ENCODE measurements around the gene POPDC2. TPM values are rescaled to one million over a fixed set of nuclear protein-coding genes. Genes with fewer than 3 reads are reported as not detected.
A peak's percentile ranks its signal among the peaks of the same experiment; 100 is the strongest.

Gene POPDC2
- polyA plus RNA-seq, 1 of the 3 experiments (the other 2 are of a cell fraction), result 19.9 TPM

DNA sequence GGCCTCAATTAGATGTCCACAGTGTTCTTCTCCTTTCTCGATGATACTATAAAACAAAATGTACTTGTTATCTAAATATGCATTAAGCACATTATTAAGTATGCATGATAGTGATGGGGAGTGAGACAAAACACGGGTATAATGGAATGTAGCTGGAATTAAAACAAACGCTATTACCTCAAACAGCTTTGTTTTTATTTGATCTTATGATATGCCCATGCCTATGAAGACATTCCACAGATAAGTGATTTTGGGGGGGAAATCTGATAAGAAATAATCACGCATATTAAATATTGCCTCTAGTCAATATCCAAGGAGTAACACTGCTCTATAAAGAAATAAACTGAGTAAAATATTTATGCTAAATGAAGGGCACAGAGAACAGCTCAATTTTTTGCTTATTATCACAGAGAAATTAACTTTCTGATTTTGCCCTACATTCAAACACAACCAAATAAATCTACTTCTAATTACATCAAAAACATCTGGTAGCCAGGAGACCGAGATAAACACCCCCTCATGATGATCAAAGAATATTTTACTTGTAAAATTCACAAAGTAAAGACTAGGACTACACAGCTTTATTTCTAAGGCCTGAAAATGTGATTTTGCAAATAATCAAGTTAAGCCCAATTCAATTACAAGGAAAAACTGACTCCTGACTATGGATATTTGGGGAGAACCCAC, 14.9 kb upstream of the POPDC2 start:
- Histone ChIP-seq H3K4me2 (peak overlapping the region; percentile 9; the same call in 1 of the 2 replicates), H3K27me3 (ENCODE audit: insufficient read depth) (no peaks in the 10 kb centered on the region), H3K9ac (no peak overlapping the region), H3F3A (replicated peaks; ENCODE audit: insufficient read depth) (no peaks in the 10 kb centered on the region), H3K4me3 (ENCODE audit: low read depth in 2 of 2, low read length in 1 of 2) (no peak overlapping the region), H3K4me1 (ENCODE audit: control insufficient read depth in 1 of 2, insufficient read depth in 2 of 2, low read depth in 1 of 2, low read length in 1 of 2) (peaks cover under 1 to 21% of the 10 kb centered on the region in 2 experiments; a peak in 3 of 4 replicates), H3K9me2 (no peaks in the 10 kb centered on the region), H2AFZ (ENCODE audit: low read depth) (no peak overlapping the region), H3K36me3 (replicated peaks in 1 of 2; ENCODE audit: control insufficient read depth in 1 of 2, insufficient read depth in 2 of 2, low read length in 1 of 2) (peaks cover 8 to 11% of the 10 kb centered on the region in 2 experiments), H3K79me2 (ENCODE audit: insufficient read depth) (peaks cover 8% of the 10 kb centered on the region; the same call in 1 of the 2 replicates), H3K27ac (ENCODE audit: low read depth in 2 of 2, low read length in 1 of 2) (peak overlapping the region in 1 of 2 experiments; percentile 81; a peak in 2 of 4 replicates), H3K9me3 (no peaks in the 10 kb centered on the region), H4K20me1 (ENCODE audit: insufficient read depth) (no peaks in the 10 kb centered on the region)
- ChIA-PET CTCF (interaction anchor here (0.9 to 1.8 kb wide), 8 partner anchors 9 to 790 kb away, joined by 3 to 7 read pairs (median 3); no protein-coding TSS in a partner anchor), POLR2A (interaction anchor here (2.8 to 3.0 kb wide), 2 partner anchors 14 to 177 kb away, joined by 11 to 14 read pairs; partner anchors contain the start of genes POPDC2 and TIMMDC1)
- DNase-seq, result peak; percentile 64
- TF ChIP-seq NFIC (IDR thresholded peaks at IDR 0.05; ENCODE audit: borderline replicate concordance) (no peak), POLR2AphosphoS5 (IDR thresholded peaks at IDR 0.05; ENCODE audit: low read depth, low read length) (no peak), IRF3 (IDR thresholded peaks at IDR 0.05; ENCODE audit: low read depth, low read length) (no peak), MEF2A (IDR thresholded peaks at IDR 0.05; ENCODE audit: borderline replicate concordance, low read depth) (no peak), EZH2phosphoT487 (IDR thresholded peaks at IDR 0.05; ENCODE audit: borderline replicate concordance, low read depth) (no peak), FOXJ3 (CRISPR knock-in tag; IDR thresholded peaks at IDR 0.05) (no peak), TCF12 (IDR thresholded peaks at IDR 0.05) (0 out of 2 replicates have a peak, but pooled peaks have one; percentile 8), RCOR1 (IDR thresholded peaks at IDR 0.05; ENCODE audit: low read length) (peak; percentile 10), GATA2 (CRISPR knock-in tag; IDR thresholded peaks at IDR 0.05) (peak; percentile 22; the same call in 1 of the 2 replicates), YY1 (IDR thresholded peaks at IDR 0.05; ENCODE audit: low read depth) (no peak), ELF1 (IDR thresholded peaks at IDR 0.05) (no peak), NRF1 (IDR thresholded peaks at IDR 0.05; ENCODE audit: low read depth, low read length) (no peak), RXRA (IDR thresholded peaks at IDR 0.05; ENCODE audit: borderline replicate concordance, low read depth) (no peak), JUND (IDR thresholded peaks at IDR 0.05) (no peak), EP300 (IDR thresholded peaks at IDR 0.05; ENCODE audit: borderline replicate concordance in 1 of 2, low read depth in 1 of 2, low read length in 1 of 2) (peak in 1 of 2 experiments; percentile 58; a peak in 2 of 4 replicates), FOXM1 (IDR thresholded peaks at IDR 0.05; ENCODE audit: low read depth) (no peak), MXI1 (IDR thresholded peaks at IDR 0.05; ENCODE audit: low read depth, low read length) (no peak), GABPA (IDR thresholded peaks at IDR 0.05; ENCODE audit: low read depth) (no peak), USF2 (IDR thresholded peaks at IDR 0.05; ENCODE audit: borderline replicate concordance, low read depth, low read length) (no peak), FOSL2 (IDR thresholded peaks at IDR 0.05; ENCODE audit: borderline replicate concordance, low read depth) (no peak), SIN3A (IDR thresholded peaks at IDR 0.05; ENCODE audit: borderline replicate concordance, low read depth, low read length) (no peak), RFX5 (IDR thresholded peaks at IDR 0.05; ENCODE audit: low read length) (no peak), SMC3 (IDR thresholded peaks at IDR 0.05; ENCODE audit: low read depth, low read length) (no peak)
- TF ChIP-seq, protein P1, sequence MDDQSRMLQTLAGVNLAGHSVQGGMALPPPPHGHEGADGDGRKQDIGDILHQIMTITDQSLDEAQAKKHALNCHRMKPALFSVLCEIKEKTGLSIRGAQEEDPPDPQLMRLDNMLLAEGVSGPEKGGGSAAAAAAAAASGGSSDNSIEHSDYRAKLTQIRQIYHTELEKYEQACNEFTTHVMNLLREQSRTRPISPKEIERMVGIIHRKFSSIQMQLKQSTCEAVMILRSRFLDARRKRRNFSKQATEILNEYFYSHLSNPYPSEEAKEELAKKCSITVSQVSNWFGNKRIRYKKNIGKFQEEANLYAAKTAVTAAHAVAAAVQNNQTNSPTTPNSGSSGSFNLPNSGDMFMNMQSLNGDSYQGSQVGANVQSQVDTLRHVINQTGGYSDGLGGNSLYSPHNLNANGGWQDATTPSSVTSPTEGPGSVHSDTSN (IDR thresholded peaks at IDR 0.05), result no peak
- TF ChIP-seq, protein P2, sequence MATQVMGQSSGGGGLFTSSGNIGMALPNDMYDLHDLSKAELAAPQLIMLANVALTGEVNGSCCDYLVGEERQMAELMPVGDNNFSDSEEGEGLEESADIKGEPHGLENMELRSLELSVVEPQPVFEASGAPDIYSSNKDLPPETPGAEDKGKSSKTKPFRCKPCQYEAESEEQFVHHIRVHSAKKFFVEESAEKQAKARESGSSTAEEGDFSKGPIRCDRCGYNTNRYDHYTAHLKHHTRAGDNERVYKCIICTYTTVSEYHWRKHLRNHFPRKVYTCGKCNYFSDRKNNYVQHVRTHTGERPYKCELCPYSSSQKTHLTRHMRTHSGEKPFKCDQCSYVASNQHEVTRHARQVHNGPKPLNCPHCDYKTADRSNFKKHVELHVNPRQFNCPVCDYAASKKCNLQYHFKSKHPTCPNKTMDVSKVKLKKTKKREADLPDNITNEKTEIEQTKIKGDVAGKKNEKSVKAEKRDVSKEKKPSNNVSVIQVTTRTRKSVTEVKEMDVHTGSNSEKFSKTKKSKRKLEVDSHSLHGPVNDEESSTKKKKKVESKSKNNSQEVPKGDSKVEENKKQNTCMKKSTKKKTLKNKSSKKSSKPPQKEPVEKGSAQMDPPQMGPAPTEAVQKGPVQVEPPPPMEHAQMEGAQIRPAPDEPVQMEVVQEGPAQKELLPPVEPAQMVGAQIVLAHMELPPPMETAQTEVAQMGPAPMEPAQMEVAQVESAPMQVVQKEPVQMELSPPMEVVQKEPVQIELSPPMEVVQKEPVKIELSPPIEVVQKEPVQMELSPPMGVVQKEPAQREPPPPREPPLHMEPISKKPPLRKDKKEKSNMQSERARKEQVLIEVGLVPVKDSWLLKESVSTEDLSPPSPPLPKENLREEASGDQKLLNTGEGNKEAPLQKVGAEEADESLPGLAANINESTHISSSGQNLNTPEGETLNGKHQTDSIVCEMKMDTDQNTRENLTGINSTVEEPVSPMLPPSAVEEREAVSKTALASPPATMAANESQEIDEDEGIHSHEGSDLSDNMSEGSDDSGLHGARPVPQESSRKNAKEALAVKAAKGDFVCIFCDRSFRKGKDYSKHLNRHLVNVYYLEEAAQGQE (IDR thresholded peaks at IDR 0.05; ENCODE audit: low read depth, low read length), result no peak
- TF ChIP-seq, protein P3, sequence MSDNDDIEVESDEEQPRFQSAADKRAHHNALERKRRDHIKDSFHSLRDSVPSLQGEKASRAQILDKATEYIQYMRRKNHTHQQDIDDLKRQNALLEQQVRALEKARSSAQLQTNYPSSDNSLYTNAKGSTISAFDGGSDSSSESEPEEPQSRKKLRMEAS (IDR thresholded peaks at IDR 0.05; ENCODE audit: low read depth), result no peak
- WGBS (ENCODE audit: low lambda C conversion rate), result 37% methylated on average over 5 of the region's 5 CpGs
